ENCODE results near the gene TRIB2.

TRIB2 gene

DNA sequence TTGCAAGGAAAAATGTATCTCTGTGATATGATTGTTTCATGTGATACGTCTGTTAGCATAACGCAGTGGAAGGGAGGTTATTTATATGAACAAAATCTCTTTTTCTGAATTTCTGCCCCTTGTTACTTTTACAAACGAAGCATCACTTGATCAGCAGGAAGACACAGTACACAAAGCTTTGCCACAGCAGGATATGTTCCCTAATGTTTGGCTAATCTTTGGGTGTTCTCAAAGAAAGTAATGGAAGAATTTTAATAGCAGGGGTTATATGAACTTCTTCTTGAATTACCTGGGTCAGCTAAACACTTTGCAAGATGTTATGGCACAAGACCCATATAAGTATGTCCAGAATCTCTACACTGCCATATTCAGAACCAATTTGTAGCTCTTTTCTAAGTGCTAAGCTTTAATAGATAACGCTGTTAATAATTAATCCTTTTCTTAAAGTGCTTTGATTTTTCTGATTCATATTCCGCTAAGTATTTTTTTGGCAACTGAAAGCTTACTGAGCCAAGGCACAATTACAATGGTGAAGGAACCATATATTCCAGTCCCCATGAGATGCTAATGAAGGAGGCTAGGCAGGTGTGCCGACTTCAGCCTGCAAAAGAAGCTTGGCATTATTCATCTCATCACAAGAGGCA lies 33.2 kb upstream of the TRIB2 start:
- peaks cover 35% of the 10 kb centered on the region for H3K27me3 ChIP-seq
- TF ChIP-seq, protein P1, sequence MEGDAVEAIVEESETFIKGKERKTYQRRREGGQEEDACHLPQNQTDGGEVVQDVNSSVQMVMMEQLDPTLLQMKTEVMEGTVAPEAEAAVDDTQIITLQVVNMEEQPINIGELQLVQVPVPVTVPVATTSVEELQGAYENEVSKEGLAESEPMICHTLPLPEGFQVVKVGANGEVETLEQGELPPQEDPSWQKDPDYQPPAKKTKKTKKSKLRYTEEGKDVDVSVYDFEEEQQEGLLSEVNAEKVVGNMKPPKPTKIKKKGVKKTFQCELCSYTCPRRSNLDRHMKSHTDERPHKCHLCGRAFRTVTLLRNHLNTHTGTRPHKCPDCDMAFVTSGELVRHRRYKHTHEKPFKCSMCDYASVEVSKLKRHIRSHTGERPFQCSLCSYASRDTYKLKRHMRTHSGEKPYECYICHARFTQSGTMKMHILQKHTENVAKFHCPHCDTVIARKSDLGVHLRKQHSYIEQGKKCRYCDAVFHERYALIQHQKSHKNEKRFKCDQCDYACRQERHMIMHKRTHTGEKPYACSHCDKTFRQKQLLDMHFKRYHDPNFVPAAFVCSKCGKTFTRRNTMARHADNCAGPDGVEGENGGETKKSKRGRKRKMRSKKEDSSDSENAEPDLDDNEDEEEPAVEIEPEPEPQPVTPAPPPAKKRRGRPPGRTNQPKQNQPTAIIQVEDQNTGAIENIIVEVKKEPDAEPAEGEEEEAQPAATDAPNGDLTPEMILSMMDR (IDR thresholded peaks at IDR 0.05): no peak

DNA sequence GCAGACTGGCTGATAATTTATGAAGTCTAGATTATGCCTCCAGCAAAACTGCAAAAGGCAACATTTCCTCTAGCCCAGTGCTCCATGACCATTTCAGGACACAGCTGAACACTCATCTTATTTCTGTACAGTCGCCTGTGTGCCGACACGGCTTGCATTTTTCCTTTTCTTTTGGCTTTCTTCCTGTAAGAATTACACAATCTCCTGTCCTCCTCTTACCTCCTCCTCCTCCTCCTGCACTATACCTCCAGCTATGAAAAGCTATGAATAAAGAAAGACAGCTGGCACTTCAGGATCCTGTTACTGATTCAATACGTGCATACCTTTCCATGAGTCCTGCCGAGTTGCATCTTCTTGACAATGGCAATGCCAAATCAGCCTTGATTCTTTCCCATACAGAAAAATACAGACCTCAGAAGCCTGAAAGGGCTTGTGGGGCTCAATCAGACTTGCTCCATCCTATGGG lies 32.2 kb upstream of the TRIB2 start:
- Histone ChIP-seq H3K27me3 (peaks cover 35% of the 10 kb centered on the region), H3K4me3 (ENCODE audit: low read depth in 1 of 2, low read length in 1 of 2) (no peak overlapping the region), H3K36me3 (no peaks in the 10 kb centered on the region), H3K4me1 (ENCODE audit: control insufficient read depth in 1 of 2, insufficient read depth in 1 of 2, low read depth in 1 of 2, low read length in 1 of 2) (no peaks in the 10 kb centered on the region), H3K27ac (no peak overlapping the region), H3K9me3 (no peaks in the 10 kb centered on the region)
- TF ChIP-seq, protein P1 (IDR thresholded peaks at IDR 0.05): no peak

More for the DNA sequence above, 33.2 kb upstream of the TRIB2 start:
- no peaks in the 10 kb centered on the region for H3K9me3 ChIP-seq
- no peaks in the 10 kb centered on the region for H3K36me3 ChIP-seq
- H3K27ac ChIP-seq: no peak overlapping the region
- no peak overlapping the region for H3K4me3 ChIP-seq (ENCODE audit: low read depth in 1 of 2, low read length in 1 of 2)
- H3K4me1 ChIP-seq (ENCODE audit: control insufficient read depth in 1 of 2, insufficient read depth in 1 of 2, low read depth in 1 of 2, low read length in 1 of 2): no peaks in the 10 kb centered on the region

DNA sequence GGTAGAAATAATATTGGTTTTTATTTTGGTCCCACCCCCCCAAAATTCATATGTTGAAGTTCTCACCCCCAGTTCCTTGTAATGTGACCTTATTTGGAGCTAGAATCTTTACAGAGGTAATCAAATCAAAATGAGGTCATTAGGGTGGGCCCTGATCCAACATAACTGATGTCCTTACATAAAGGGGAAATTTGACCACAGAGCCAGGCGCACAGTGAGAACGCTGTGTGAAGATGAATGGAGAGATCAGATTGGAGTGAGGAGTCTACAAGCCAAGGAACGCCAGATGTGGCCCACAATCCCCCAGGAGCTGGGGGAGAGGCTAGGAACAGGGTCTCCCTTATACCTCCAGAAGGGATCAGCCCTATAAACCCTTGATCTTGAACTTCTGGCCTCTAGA lies 31.6 kb upstream of the TRIB2 start:
- Histone ChIP-seq H3K9me3 (no peaks in the 10 kb centered on the region), H3K4me1 (ENCODE audit: control insufficient read depth in 1 of 2, insufficient read depth in 1 of 2, low read depth in 1 of 2, low read length in 1 of 2) (no peaks in the 10 kb centered on the region), H3K27me3 (peaks cover 35% of the 10 kb centered on the region), H3K36me3 (no peaks in the 10 kb centered on the region), H3K27ac (no peak overlapping the region), H3K4me3 (ENCODE audit: low read depth in 1 of 2, low read length in 1 of 2) (no peak overlapping the region)
- TF ChIP-seq, protein P1 (IDR thresholded peaks at IDR 0.05): no peak

DNA sequence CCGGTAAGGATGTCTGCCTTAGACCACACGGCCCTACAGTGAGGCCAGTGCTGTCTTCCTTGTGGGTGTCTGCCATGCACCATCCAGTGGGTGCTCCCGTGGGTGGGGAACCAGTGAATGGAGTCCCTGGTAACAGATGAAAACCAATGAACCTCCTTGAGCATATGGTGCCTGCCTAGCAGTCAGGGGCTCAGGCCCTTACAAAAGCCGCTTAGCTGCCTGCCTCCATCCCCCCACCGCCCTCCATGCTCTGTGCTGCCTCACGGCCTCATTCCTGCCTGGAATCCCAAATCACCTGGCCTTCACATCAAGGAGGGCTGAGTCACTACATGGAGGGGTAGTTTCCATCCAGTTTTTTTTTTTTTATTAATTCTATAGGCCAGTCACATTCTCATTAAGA lies 30.8 kb upstream of the TRIB2 start:
- Histone ChIP-seq H3K27ac (no peak overlapping the region), H3K4me1 (ENCODE audit: control insufficient read depth in 1 of 2, insufficient read depth in 1 of 2, low read depth in 1 of 2, low read length in 1 of 2) (no peaks in the 10 kb centered on the region), H3K4me3 (ENCODE audit: low read depth in 1 of 2, low read length in 1 of 2) (no peak overlapping the region), H3K36me3 (no peaks in the 10 kb centered on the region), H3K9me3 (no peaks in the 10 kb centered on the region), H3K27me3 (peaks cover 35% of the 10 kb centered on the region)
- TF ChIP-seq, protein P1 (IDR thresholded peaks at IDR 0.05): no peak

DNA sequence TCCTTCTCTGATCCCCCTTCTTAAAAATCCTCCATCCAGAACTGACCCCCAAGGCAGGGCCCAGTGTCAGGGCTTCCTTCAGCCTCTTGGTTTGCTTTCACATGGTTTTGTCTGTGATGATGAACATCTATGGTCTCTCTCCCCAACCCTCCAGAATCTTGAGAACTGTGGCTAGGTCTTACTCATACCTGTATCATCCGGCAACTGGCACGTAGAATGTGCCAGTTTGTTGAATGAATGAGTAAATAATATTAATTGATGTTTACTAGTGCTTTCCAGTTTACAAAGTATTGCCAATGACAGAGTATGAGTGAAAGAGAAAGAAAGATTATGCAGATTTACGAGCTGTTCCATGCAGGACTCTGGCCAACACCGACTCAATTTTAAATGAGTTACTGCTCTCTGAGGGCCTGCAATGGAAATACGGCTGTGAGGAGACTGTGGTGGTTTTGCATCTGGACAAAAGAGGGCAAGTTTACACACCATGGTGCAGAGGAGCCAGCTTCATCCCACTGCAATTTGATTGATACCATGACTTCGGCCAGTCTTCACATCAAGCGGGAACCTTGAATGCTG lies 29.9 kb upstream of the TRIB2 start:
- no peaks in the 10 kb centered on the region for H3K9me3 ChIP-seq
- peaks cover 35% of the 10 kb centered on the region for H3K27me3 ChIP-seq
- no peak overlapping the region for H3K4me3 ChIP-seq (ENCODE audit: low read depth in 1 of 2, low read length in 1 of 2)
- no peaks in the 10 kb centered on the region for H3K36me3 ChIP-seq
- no peak overlapping the region for H3K27ac ChIP-seq
- TF ChIP-seq, protein P1 (IDR thresholded peaks at IDR 0.05): no peak
- H3K4me1 ChIP-seq (ENCODE audit: control insufficient read depth in 1 of 2, insufficient read depth in 1 of 2, low read depth in 1 of 2, low read length in 1 of 2): no peaks in the 10 kb centered on the region
